Measurements from ENCODE around the gene INTS7. TPM values are rescaled to one million over a fixed set of nuclear protein-coding genes. Genes with fewer than 3 reads are reported as not detected.

The INTS7 gene
- total and polyA plus RNA-seq, 7 donors: 4.4 to 13.2 (median 6.5) TPM

DNA sequence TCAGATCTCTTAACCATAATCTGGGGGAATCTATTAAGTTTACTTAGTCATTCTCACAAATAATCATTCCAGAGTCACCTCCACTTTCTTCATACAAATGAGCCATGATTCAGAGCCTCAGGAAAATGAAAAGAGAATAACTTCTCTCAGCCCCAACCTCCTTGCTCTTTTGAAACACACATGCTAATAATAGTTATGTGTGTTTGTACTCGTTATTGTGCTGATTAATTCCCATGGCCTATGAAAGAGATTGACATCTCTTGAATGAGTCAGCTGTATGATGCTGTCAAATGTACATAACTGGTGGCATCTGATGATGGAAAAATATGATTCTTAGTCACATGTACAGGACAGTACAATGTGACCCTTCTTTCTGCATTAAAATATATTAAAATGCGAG is 41.7 kb upstream of the INTS7 start:
- H3K4me3 ChIP-seq: no peak overlapping the region
- 84 to 87% methylated on average over 2 of the region's 2 CpGs for WGBS, 2 donors
- H3K27me3 ChIP-seq: no peaks in the 10 kb centered on the region
- DNase-seq: no peak
- no peaks in the 10 kb centered on the region for H3K36me3 ChIP-seq
- H3K4me1 ChIP-seq: peaks cover 0 to 20% (median 7%) of the 10 kb centered on the region in 4 donors
- H3K9me3 ChIP-seq: no peaks in the 10 kb centered on the region
- H3K27ac ChIP-seq: no peak overlapping the region
- intact Hi-C loops (cut with DNase I): no loop called here
- no peak for TF ChIP-seq POLR2AphosphoS5 (IDR thresholded peaks at IDR 0.05)

DNA sequence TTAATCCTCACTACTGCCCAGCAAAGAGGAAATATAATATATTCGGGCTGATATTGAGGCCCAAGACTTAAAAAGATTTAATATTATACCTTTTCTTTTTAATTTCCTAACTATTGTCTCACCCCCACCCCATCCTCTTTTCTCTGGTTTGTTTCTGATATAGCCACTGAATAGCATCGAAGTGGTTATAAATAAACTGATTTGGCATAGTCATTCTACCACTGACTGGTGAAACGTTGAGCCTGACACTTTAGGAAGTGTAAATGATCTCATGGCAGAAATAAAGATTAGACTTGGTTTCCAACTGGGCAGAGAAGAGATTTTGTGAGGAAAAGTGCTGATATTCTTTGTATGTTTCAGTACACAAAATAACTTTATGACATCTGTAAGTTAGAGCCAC is 39.5 kb upstream of the INTS7 start:
- intact Hi-C loops (cut with DNase I): no loop called here
- H3K27ac ChIP-seq: no peak overlapping the region
- H3K27me3 ChIP-seq: no peaks in the 10 kb centered on the region
- no peak for TF ChIP-seq POLR2AphosphoS5 (IDR thresholded peaks at IDR 0.05)
- TF ChIP-seq, protein P1, sequence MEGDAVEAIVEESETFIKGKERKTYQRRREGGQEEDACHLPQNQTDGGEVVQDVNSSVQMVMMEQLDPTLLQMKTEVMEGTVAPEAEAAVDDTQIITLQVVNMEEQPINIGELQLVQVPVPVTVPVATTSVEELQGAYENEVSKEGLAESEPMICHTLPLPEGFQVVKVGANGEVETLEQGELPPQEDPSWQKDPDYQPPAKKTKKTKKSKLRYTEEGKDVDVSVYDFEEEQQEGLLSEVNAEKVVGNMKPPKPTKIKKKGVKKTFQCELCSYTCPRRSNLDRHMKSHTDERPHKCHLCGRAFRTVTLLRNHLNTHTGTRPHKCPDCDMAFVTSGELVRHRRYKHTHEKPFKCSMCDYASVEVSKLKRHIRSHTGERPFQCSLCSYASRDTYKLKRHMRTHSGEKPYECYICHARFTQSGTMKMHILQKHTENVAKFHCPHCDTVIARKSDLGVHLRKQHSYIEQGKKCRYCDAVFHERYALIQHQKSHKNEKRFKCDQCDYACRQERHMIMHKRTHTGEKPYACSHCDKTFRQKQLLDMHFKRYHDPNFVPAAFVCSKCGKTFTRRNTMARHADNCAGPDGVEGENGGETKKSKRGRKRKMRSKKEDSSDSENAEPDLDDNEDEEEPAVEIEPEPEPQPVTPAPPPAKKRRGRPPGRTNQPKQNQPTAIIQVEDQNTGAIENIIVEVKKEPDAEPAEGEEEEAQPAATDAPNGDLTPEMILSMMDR (IDR thresholded peaks at IDR 0.05): no peak
- no peak for TF ChIP-seq POLR2A (IDR thresholded peaks at IDR 0.05)
- TF ChIP-seq EP300 (IDR thresholded peaks at IDR 0.05): no peak
- H3K9me3 ChIP-seq: no peaks in the 10 kb centered on the region
- no peak overlapping the region for H3K4me3 ChIP-seq
- no peak for DNase-seq
- WGBS, 2 donors: 66 to 84% methylated on average over 3 of the region's 3 CpGs
- no peaks in the 10 kb centered on the region for H3K36me3 ChIP-seq
- peaks cover 0 to 8% (median 3%) of the 10 kb centered on the region in 4 donors for H3K4me1 ChIP-seq

DNA sequence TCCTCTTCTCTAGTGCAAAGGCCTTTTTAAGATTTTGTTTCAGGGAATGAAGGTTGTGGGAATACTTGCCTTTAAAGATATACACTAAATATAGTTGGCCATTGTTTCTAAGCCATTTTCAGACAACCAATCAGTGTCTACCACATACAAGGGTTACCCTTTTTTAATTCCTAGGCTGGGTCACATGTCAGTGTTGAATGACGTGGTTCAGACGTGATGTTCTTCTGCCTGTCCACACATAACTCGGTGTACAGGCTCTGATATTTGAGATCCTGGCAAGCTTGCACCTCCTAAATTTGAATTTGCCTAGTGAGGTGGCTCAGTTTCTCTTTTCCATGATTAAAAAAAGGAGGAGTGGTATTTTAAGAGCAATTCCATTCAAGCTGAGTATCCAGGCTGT is 39.0 kb upstream of the INTS7 start:
- TF ChIP-seq POLR2AphosphoS5 (IDR thresholded peaks at IDR 0.05) (no peak), POLR2A (IDR thresholded peaks at IDR 0.05) (no peak), EP300 (IDR thresholded peaks at IDR 0.05) (no peak)
- TF ChIP-seq, protein P1 (IDR thresholded peaks at IDR 0.05): no peak
- WGBS, 2 donors: 94 to 95% methylated on average over 3 of the region's 3 CpGs
- no peak for DNase-seq
- H3K27ac ChIP-seq: no peak overlapping the region
- no peak overlapping the region for H3K4me3 ChIP-seq
- intact Hi-C loops (cut with DNase I): no loop called here
- H3K4me1 ChIP-seq: peaks cover 0 to 2% (median 0%) of the 10 kb centered on the region in 4 donors
- H3K36me3 ChIP-seq: no peaks in the 10 kb centered on the region
- H3K27me3 ChIP-seq: no peaks in the 10 kb centered on the region
- H3K9me3 ChIP-seq: no peaks in the 10 kb centered on the region

DNA sequence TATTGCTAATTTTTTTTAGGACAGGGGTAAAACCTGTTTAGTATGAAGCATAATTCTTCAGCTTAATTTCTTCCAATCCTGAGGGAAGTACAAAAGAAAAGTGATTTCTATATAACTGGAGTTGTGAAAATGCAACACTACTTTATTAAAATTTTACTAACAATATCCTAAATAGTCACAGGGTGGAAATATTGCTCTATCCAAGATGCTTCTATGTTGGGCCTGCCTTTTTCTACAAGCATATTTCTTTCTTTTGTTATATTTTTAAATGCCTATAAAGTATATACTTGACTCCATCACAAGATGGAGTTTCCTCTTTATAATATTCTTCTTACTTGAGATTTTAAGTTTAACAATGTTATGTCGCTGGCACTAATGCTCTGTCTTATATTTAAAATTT is 38.1 kb upstream of the INTS7 start:
- H3K4me3 ChIP-seq: no peak overlapping the region
- DNase-seq: no peak
- WGBS, 2 donors: 95 to 98% methylated on average over 1 of the region's 1 CpG
- no peaks in the 10 kb centered on the region for H3K27me3 ChIP-seq
- intact Hi-C loops (cut with DNase I): no loop called here
- no peaks in the 10 kb centered on the region for H3K9me3 ChIP-seq
- no peak overlapping the region for H3K27ac ChIP-seq
- H3K36me3 ChIP-seq: no peaks in the 10 kb centered on the region
- H3K4me1 ChIP-seq: no peaks in the 10 kb centered on the region
- no peak for TF ChIP-seq POLR2AphosphoS5 (IDR thresholded peaks at IDR 0.05)
- TF ChIP-seq EP300 (IDR thresholded peaks at IDR 0.05): no peak
- no peak for TF ChIP-seq POLR2A (IDR thresholded peaks at IDR 0.05)
- TF ChIP-seq, protein P1 (IDR thresholded peaks at IDR 0.05): no peak

DNA sequence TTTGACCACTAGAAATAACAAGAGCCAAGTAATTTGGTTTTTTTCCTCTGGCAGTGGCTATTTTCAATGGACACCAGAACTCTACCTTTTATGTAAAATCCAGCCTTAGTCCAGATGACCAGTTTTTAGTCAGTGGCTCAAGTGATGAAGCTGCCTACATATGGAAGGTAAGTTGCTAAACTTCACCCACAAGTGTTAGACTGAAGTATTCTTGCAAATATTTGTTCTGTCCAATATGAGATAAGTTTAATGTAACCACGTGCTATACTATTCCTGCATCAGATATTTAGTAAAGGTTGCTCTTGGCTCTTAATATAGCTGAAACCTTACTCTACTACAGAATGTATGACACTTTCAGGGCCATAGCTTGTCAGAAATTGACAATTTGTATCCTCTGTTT is 36.7 kb upstream of the INTS7 start:
- Histone ChIP-seq H3K27ac (no peak overlapping the region), H3K4me3 (no peak overlapping the region), H3K27me3 (no peaks in the 10 kb centered on the region), H3K4me1 (no peaks in the 10 kb centered on the region), H3K36me3 (no peaks in the 10 kb centered on the region), H3K9me3 (no peaks in the 10 kb centered on the region)
- intact Hi-C loops (cut with DNase I): no loop called here
- no peak for DNase-seq
- WGBS, 2 donors: 78 to 86% methylated on average over 1 of the region's 1 CpG
- TF ChIP-seq POLR2AphosphoS5 (IDR thresholded peaks at IDR 0.05) (no peak), EP300 (IDR thresholded peaks at IDR 0.05) (no peak), POLR2A (IDR thresholded peaks at IDR 0.05) (no peak)
- TF ChIP-seq, protein P1 (IDR thresholded peaks at IDR 0.05): no peak

Data from sigmoid colon (tissue), 7 donors.